Liver (tissue), 9 donors: ENCODE measurements around the gene CACNA1C. TPM values are rescaled to one million over a fixed set of nuclear protein-coding genes. Genes with fewer than 3 reads are reported as not detected.

Source experiments
- DNase-seq: peaks from one replicate; pipeline ENCODE4 v3.0.0-alpha.2; 2017; ENCODE audit warnings: low spot score
- H3K27ac ChIP-seq, 2 donors: one replicate each; pipeline ENCODE4 v1.7.0; 2013; ENCODE audit warnings: inconsistent platforms in 2 of 2, low read length in 2 of 2, control low read depth in 1 of 2, low read depth in 1 of 2, mild to moderate bottlenecking in 1 of 2
- H3K27me3 ChIP-seq, 4 donors: one replicate each; pipeline versions ENCODE4 v1.6.1 to v1.7.0; 2013; ENCODE audit warnings: low read length in 3 of 4, inconsistent platforms in 1 of 4, mild to moderate bottlenecking in 1 of 4, moderate library complexity in 1 of 4; ENCODE audit not compliant: control insufficient read depth in 4 of 4, insufficient read depth in 4 of 4
- H3K36me3 ChIP-seq, 4 donors: one replicate each; pipeline versions ENCODE4 v1.6.1 to v1.7.0; 2013; ENCODE audit warnings: low read length in 3 of 4, mild to moderate bottlenecking in 3 of 4, low read depth in 1 of 4, moderate library complexity in 1 of 4; ENCODE audit not compliant: control insufficient read depth in 4 of 4, insufficient read depth in 3 of 4
- H3K4me1 ChIP-seq, 4 donors: one replicate each; pipeline versions ENCODE4 v1.6.1 to v1.7.0; 2013; ENCODE audit warnings: low read length in 3 of 4, mild to moderate bottlenecking in 3 of 4, moderate library complexity in 1 of 4; ENCODE audit not compliant: control insufficient read depth in 4 of 4, insufficient read depth in 4 of 4
- H3K4me3 ChIP-seq, 3 donors: one replicate each; pipeline versions ENCODE4 v1.6.1 to v1.7.0; 2013; ENCODE audit warnings: low read length in 3 of 3, control low read depth in 1 of 3, low read depth in 1 of 3, mild to moderate bottlenecking in 1 of 3
- H3K9ac ChIP-seq, 2 donors: one replicate each; pipeline ENCODE4 v1.7.0; 2013; ENCODE audit warnings: low read length in 2 of 2, mild to moderate bottlenecking in 2 of 2, moderate library complexity in 2 of 2, control low read depth in 1 of 2, low read depth in 1 of 2
- H3K9me3 ChIP-seq, 4 donors: one replicate each; pipeline versions ENCODE4 v1.6.1 to v1.7.0; 2013; ENCODE audit warnings: low read length in 3 of 4; ENCODE audit not compliant: control insufficient read depth in 4 of 4
- ATF3 ChIP-seq: IDR thresholded peaks from 2 replicates; pipeline ENCODE4 v1.6.1; 2016; ENCODE audit warnings: antibody characterized with exemption
- CTCF ChIP-seq: fragments of 150-350 bp; IDR thresholded peaks from 2 replicates; pipeline ENCODE4 v1.5.1; 2017; ENCODE audit warnings: improper control_type of control experiment, low read depth, low read length; ENCODE audit not compliant: missing input control
- EGR1 ChIP-seq, 2 donors: IDR thresholded peaks; 2 replicates each; pipeline ENCODE4 v1.6.1; 2016 to 2018; ENCODE audit warnings: antibody characterized with exemption in 2 of 2, low read depth in 2 of 2
- FOXA2 ChIP-seq: IDR thresholded peaks from 2 replicates; pipeline ENCODE4 v1.6.1; 2016; ENCODE audit warnings: antibody characterized with exemption
- GABPA ChIP-seq, 2 donors: IDR thresholded peaks in 1 of 2; conservative IDR thresholded peaks in 1 of 2; 2 replicates each; pipeline ENCODE4 v1.6.1; 2016; ENCODE audit warnings: antibody characterized with exemption in 2 of 2, mild to moderate bottlenecking in 1 of 2, moderate library complexity in 1 of 2
- HNF4A ChIP-seq, 2 donors: conservative IDR thresholded peaks; 2 replicates each; pipeline ENCODE4 v1.6.1; 2016; ENCODE audit warnings: antibody characterized with exemption in 2 of 2, mild to moderate bottlenecking in 2 of 2
- HNF4G ChIP-seq: IDR thresholded peaks from 2 replicates; pipeline ENCODE4 v1.6.1; 2016; ENCODE audit warnings: antibody characterized with exemption
- JUND ChIP-seq, 2 donors: IDR thresholded peaks; 2 replicates each; pipeline ENCODE4 v1.6.1; 2016; ENCODE audit warnings: antibody characterized with exemption in 2 of 2
- MAX ChIP-seq: IDR thresholded peaks from 2 replicates; pipeline ENCODE4 v1.6.1; 2016; ENCODE audit warnings: antibody characterized with exemption
- NR2F2 ChIP-seq: IDR thresholded peaks from 2 replicates; pipeline ENCODE4 v1.6.1; 2016; ENCODE audit warnings: antibody characterized with exemption
- RAD21 ChIP-seq, 2 donors: IDR thresholded peaks; 2 replicates each; pipeline ENCODE4 v1.6.1; 2016; ENCODE audit warnings: antibody characterized with exemption in 2 of 2, mild to moderate bottlenecking in 2 of 2
- REST ChIP-seq: IDR thresholded peaks from 2 replicates; pipeline ENCODE4 v1.6.1; 2016; ENCODE audit warnings: antibody characterized with exemption, mild to moderate bottlenecking
- RXRA ChIP-seq, 2 donors: IDR thresholded peaks; 2 replicates each; pipeline ENCODE4 v1.6.1; 2017 to 2018; ENCODE audit warnings: antibody characterized with exemption in 2 of 2, mild to moderate bottlenecking in 1 of 2
- SP1 ChIP-seq: IDR thresholded peaks from 2 replicates; pipeline ENCODE4 v1.6.1; 2018; ENCODE audit warnings: antibody characterized with exemption, mild to moderate bottlenecking
- TAF1 ChIP-seq: conservative IDR thresholded peaks from 2 replicates; pipeline ENCODE4 v1.6.1; 2016; ENCODE audit warnings: antibody characterized with exemption, mild to moderate bottlenecking
- YY1 ChIP-seq: IDR thresholded peaks from 2 replicates; pipeline ENCODE4 v1.6.1; 2016; ENCODE audit warnings: antibody characterized with exemption, mild to moderate bottlenecking
- ZBTB33 ChIP-seq: IDR thresholded peaks from 2 replicates; pipeline ENCODE4 v1.6.1; 2016; ENCODE audit warnings: antibody characterized with exemption
- WGBS: extraction: QIAGEN DNeasy Blood & Tissue Kit; methylation state at CpG from one replicate; pipeline ENCODE4 v1.1.7; 2013; 5-methylcytosine and 5-hydroxymethylcytosine counted together
- polyA plus RNA-seq, 2 donors: library from polyadenylated mRNA; stranded (reverse) in 1 of 2; unstranded in 1 of 2; fragments of 200-250 nt in 1 of 2; fragments of >200 nt in 1 of 2; fragmentation: Nextera tagmentation in 1 of 2; extraction: Ambion mirVana in 1 of 2; gene quantifications; one replicate each; pipeline versions ENCODE4 v1.2.1 to v1.2.3, GENCODE V29; 2013 to 2015
- total RNA-seq, 2 donors: library from RNA; depleted of rRNA; stranded (reverse); fragments of >200 nt; gene quantifications; one replicate each; pipeline ENCODE4 v1.2.3, GENCODE V29; 2014
- donor health status: healthy.
- donor health status: healthy.
- donor health status: healthy.
- donor health status: healthy.
- donor health status: healthy.

The CACNA1C gene
- total and polyA plus RNA-seq, 4 donors: 0.23 to 1.9 (median 0.41) TPM

- DNase-seq: no peak
- Histone ChIP-seq H3K36me3 (no peaks in the 10 kb centered on the region), H3K27me3 (no peaks in the 10 kb centered on the region), H3K4me3 (no peak overlapping the region), H3K4me1 (no peaks in the 10 kb centered on the region), H3K9ac (no peak overlapping the region), H3K9me3 (no peaks in the 10 kb centered on the region), H3K27ac (no peak overlapping the region)
- TF ChIP-seq RAD21 (IDR thresholded peaks at IDR 0.05): no peak
- TF ChIP-seq NR2F2: no peak
- no peak for TF ChIP-seq CTCF
- no peak for TF ChIP-seq HNF4A (conservative IDR thresholded peaks at IDR 0.05)
- no peak for TF ChIP-seq SP1
- no peak for TF ChIP-seq FOXA2
- TF ChIP-seq REST: no peak
- no peak for TF ChIP-seq TAF1
- TF ChIP-seq EGR1 (IDR thresholded peaks at IDR 0.05; ENCODE audit: low read depth in 2 of 2): no peak
- no peak for TF ChIP-seq GABPA (IDR thresholded peaks at IDR 0.05 in 1 of 2, conservative IDR thresholded peaks at IDR 0.05 in 1 of 2)
- no peak for TF ChIP-seq HNF4G
- TF ChIP-seq ATF3: no peak
- no peak for TF ChIP-seq YY1
- no peak for TF ChIP-seq ZBTB33
- TF ChIP-seq RXRA (IDR thresholded peaks at IDR 0.05): no peak
- no peak for TF ChIP-seq MAX
- no peak for TF ChIP-seq JUND (IDR thresholded peaks at IDR 0.05)
- WGBS: 77% methylated on average over 14 of the region's 14 CpGs
These were observed 249.0 kb downstream of the CACNA1C start for GRCh38 chr12:2301531-2302461.
